CD4-positive, alpha-beta T cell (primary cell): Measurements from ENCODE around the gene HOXC10. TPM values are rescaled to one million over a fixed set of nuclear protein-coding genes. Genes with fewer than 3 reads are reported as not detected.

Source experiments
- ATAC-seq: fragments of 200-7000 bp; cut with Tn5 transposase; one replicate; pipeline ENCODE4 v1.10.0; 2022; ENCODE audit warnings: mild to moderate bottlenecking; ENCODE audit not compliant: poor library complexity
- CTCF ChIA-PET: fragments of 350-600 bp; sonication (Branson Sonifier 250); formaldehyde crosslinking; loops from one replicate; lab custom pipeline; 2021; ENCODE audit warnings: antibody characterized with exemption, inconsistent platforms; lab: Charles Lee
- POLR2A ChIA-PET: fragments of 350-600 bp; sonication (Branson Sonifier 250); formaldehyde crosslinking; loops from one replicate; lab custom pipeline; 2021; ENCODE audit warnings: antibody characterized with exemption, inconsistent platforms; lab: Charles Lee
- DNase-seq, 14 experiments: peaks; one replicate each; pipeline ENCODE4 v3.0.0-alpha.2; 2013 to 2020; ENCODE audit warnings: mixed read lengths in 2 of 14
- H3K27ac ChIP-seq, 2 donors: one replicate each; pipeline versions ENCODE4 v1.5.1 to v1.7.0; 2013; ENCODE audit warnings: low read length in 2 of 2, low read depth in 1 of 2, mild to moderate bottlenecking in 1 of 2
- H3K27me3 ChIP-seq, 2 experiments: 1 replicate in 1 of 2; 2 replicates in 1 of 2; pipeline versions ENCODE4 v1.6.1 to v1.7.0; 2013; ENCODE audit warnings: low read length in 2 of 2, control low read depth in 1 of 2, mild to moderate bottlenecking in 1 of 2, moderate library complexity in 1 of 2; ENCODE audit not compliant: insufficient read depth in 2 of 2, control insufficient read depth in 1 of 2
- H3K36me3 ChIP-seq: one replicate; pipeline ENCODE4 v1.6.1; 2013; ENCODE audit warnings: low read length, control low read depth; ENCODE audit not compliant: insufficient read depth
- H3K4me1 ChIP-seq: one replicate; pipeline ENCODE4 v1.6.1; 2013; ENCODE audit warnings: low read length, control low read depth; ENCODE audit not compliant: insufficient read depth
- H3K4me3 ChIP-seq: one replicate; pipeline ENCODE4 v1.5.1; 2013; ENCODE audit warnings: mild to moderate bottlenecking, low read length, moderate library complexity
- H3K9me3 ChIP-seq, 2 experiments: 1 replicate in 1 of 2; 2 replicates in 1 of 2; pipeline versions ENCODE4 v1.6.1 to v1.7.0; 2013; ENCODE audit warnings: low read length in 2 of 2, mild to moderate bottlenecking in 2 of 2, control low read depth in 1 of 2, moderate library complexity in 1 of 2; ENCODE audit not compliant: control insufficient read depth in 1 of 2, insufficient read depth in 1 of 2
- H3K27ac Mint-ChIP-seq: one replicate; pipeline ENCODE4 v1.8.0; 2020; ENCODE audit warnings: mixed read lengths
- H3K27me3 Mint-ChIP-seq: one replicate; pipeline ENCODE4 v1.8.0; 2021; ENCODE audit warnings: mixed read lengths
- H3K36me3 Mint-ChIP-seq: one replicate; pipeline ENCODE4 v1.8.0; 2021; ENCODE audit warnings: low read depth, mixed read lengths
- H3K4me1 Mint-ChIP-seq: one replicate; pipeline ENCODE4 v1.8.0; 2021; ENCODE audit warnings: low read depth, mixed read lengths
- H3K4me3 Mint-ChIP-seq: one replicate; pipeline ENCODE4 v1.8.0; 2020; ENCODE audit warnings: mild to moderate bottlenecking, mixed read lengths
- H3K9me3 Mint-ChIP-seq: one replicate; pipeline ENCODE4 v1.8.0; 2020; ENCODE audit warnings: mixed read lengths
- intact Hi-C, 2 experiments: fragments of 100-400 bp; cut with DNase I in 1 of 2; cut with micrococcal nuclease in 1 of 2; formaldehyde crosslinking; loops; one replicate each; pipeline versions ENCODE4 v1.15.1 to v1.9.0; 2023 to 2025; cut with DNase I, micrococcal nuclease
- total RNA-seq, 174 experiments: library from RNA in 2 of 174; stranded (reverse) in 2 of 174; gene quantifications; one replicate each; pipeline ENCODE4 v1.2.3 and lab custom pipeline; 2021 to 2026
- TF ChIP-seq, protein P1 (sequence below): fragments of 200-600 bp; IDR thresholded peaks from one replicate; pipeline ENCODE4 v1.8.0; 2022; ENCODE audit warnings: antibody characterized with exemption, mild to moderate bottlenecking

HOXC10 gene
- total RNA-seq, 2 experiments from 2014 or later = not detected

GRCh38 chr12:54021432-54022013, 36.6 kb downstream of the HOXC10 start:
- Mint-ChIP-seq H3K27me3 (peaks cover 93% of the 10 kb centered on the region), H3K4me1 (peaks cover 12% of the 10 kb centered on the region), H3K27ac (no peak overlapping the region), H3K9me3 (no peaks in the 10 kb centered on the region), H3K4me3 (peak overlapping the region; percentile 1), H3K36me3 (no peaks in the 10 kb centered on the region)
- intact Hi-C loops = no loop called here
- ATAC-seq (no peak), DNase-seq (no peak)
- H3K4me3 ChIP-seq = no peak overlapping the region
- H3K36me3 ChIP-seq = no peaks in the 10 kb centered on the region
- POLR2A ChIA-PET = interaction anchor here (0.6 kb wide), 1 partner anchor 8 kb away, joined by 3 read pairs; no protein-coding TSS in a partner anchor
- CTCF ChIA-PET = interaction anchor here (1.6 kb wide), 1 partner anchor 11 kb away, joined by 5 read pairs; no protein-coding TSS in a partner anchor
- no peak overlapping the region for H3K27ac ChIP-seq
- TF ChIP-seq, protein P1, sequence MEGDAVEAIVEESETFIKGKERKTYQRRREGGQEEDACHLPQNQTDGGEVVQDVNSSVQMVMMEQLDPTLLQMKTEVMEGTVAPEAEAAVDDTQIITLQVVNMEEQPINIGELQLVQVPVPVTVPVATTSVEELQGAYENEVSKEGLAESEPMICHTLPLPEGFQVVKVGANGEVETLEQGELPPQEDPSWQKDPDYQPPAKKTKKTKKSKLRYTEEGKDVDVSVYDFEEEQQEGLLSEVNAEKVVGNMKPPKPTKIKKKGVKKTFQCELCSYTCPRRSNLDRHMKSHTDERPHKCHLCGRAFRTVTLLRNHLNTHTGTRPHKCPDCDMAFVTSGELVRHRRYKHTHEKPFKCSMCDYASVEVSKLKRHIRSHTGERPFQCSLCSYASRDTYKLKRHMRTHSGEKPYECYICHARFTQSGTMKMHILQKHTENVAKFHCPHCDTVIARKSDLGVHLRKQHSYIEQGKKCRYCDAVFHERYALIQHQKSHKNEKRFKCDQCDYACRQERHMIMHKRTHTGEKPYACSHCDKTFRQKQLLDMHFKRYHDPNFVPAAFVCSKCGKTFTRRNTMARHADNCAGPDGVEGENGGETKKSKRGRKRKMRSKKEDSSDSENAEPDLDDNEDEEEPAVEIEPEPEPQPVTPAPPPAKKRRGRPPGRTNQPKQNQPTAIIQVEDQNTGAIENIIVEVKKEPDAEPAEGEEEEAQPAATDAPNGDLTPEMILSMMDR = no peak
- H3K27me3 ChIP-seq = peaks cover 89 to 92% of the 10 kb centered on the region in 2 experiments
- H3K4me1 ChIP-seq = peaks cover 25% of the 10 kb centered on the region
- peaks cover 0 to 26% of the 10 kb centered on the region in 2 experiments for H3K9me3 ChIP-seq

GRCh38 chr12:54022960-54023884, 38.3 kb downstream of the HOXC10 start:
- CTCF ChIA-PET = interaction anchor here (0.8 to 2.7 kb wide), 4 partner anchors 9 to 178 kb away, joined by 3 to 8 read pairs (median 4); no protein-coding TSS in a partner anchor
- intact Hi-C loops = no loop called here
- DNase-seq (no peak), ATAC-seq (no peak)
- Histone ChIP-seq H3K27me3 (peaks cover 90 to 95% of the 10 kb centered on the region in 2 experiments), H3K9me3 (peaks cover 0 to 17% of the 10 kb centered on the region in 2 experiments), H3K27ac (no peak overlapping the region), H3K4me3 (no peak overlapping the region), H3K4me1 (peaks cover 9% of the 10 kb centered on the region), H3K36me3 (no peaks in the 10 kb centered on the region)
- POLR2A ChIA-PET = interaction anchor here (1.3 kb wide), 1 partner anchor 11 kb away, joined by 4 read pairs; no protein-coding TSS in a partner anchor
- no peak overlapping the region for H3K27ac Mint-ChIP-seq
- no peaks in the 10 kb centered on the region for H3K36me3 Mint-ChIP-seq
- H3K9me3 Mint-ChIP-seq = no peaks in the 10 kb centered on the region
- H3K4me1 Mint-ChIP-seq = peaks cover 12% of the 10 kb centered on the region
- H3K27me3 Mint-ChIP-seq = peaks cover 95% of the 10 kb centered on the region
- TF ChIP-seq, protein P1 = no peak
- no peak overlapping the region for H3K4me3 Mint-ChIP-seq

- Histone ChIP-seq H3K36me3 (no peaks in the 10 kb centered on the region), H3K4me3 (no peak overlapping the region), H3K27ac (no peak overlapping the region), H3K4me1 (peaks cover 12% of the 10 kb centered on the region), H3K9me3 (peaks cover 0 to 11% of the 10 kb centered on the region in 2 experiments), H3K27me3 (peaks cover 92 to 97% of the 10 kb centered on the region in 2 experiments)
- CTCF ChIA-PET = interaction anchor here (1.2 to 2.7 kb wide), 3 partner anchors 19 to 177 kb away, joined by 4 to 8 read pairs (median 5); no protein-coding TSS in a partner anchor
- intact Hi-C loops = no loop called here
- H3K9me3 Mint-ChIP-seq = no peaks in the 10 kb centered on the region
- no peak overlapping the region for H3K27ac Mint-ChIP-seq
- H3K36me3 Mint-ChIP-seq = no peaks in the 10 kb centered on the region
- POLR2A ChIA-PET = interaction anchor here (1.3 kb wide), 1 partner anchor 10 kb away, joined by 4 read pairs; no protein-coding TSS in a partner anchor
- DNase-seq = no peak
- H3K4me1 Mint-ChIP-seq = peaks cover 18% of the 10 kb centered on the region
- ATAC-seq = no peak
- TF ChIP-seq, protein P1 = no peak
- peaks cover 99% of the 10 kb centered on the region for H3K27me3 Mint-ChIP-seq
- no peak overlapping the region for H3K4me3 Mint-ChIP-seq
Observed at GRCh38 chr12:54024127-54024526, 39.2 kb downstream of the HOXC10 start.
